A172 (cell line): Measurements from ENCODE around the gene SLC38A7. TPM values are rescaled to one million over a fixed set of nuclear protein-coding genes. Genes with fewer than 3 reads are reported as not detected.
"Not testable (repeated sequence)": the region's sequence is repeated elsewhere in the genome, so short reads cannot be mapped to it uniquely, and the experiment has no call there.

Experiments used
- DNase-seq: peaks from one replicate; pipeline ENCODE4 v3.0.0-alpha.2; 2015; ENCODE audit warnings: low spot score
- total RNA-seq: library from RNA; depleted of rRNA; stranded (reverse); fragments of >200 nt; shearing (Covaris generic); gene quantifications from 2 replicates; pipeline ENCODE4 v1.2.3, GENCODE V29; 2014; rRNA removed

Gene SLC38A7, protein sequence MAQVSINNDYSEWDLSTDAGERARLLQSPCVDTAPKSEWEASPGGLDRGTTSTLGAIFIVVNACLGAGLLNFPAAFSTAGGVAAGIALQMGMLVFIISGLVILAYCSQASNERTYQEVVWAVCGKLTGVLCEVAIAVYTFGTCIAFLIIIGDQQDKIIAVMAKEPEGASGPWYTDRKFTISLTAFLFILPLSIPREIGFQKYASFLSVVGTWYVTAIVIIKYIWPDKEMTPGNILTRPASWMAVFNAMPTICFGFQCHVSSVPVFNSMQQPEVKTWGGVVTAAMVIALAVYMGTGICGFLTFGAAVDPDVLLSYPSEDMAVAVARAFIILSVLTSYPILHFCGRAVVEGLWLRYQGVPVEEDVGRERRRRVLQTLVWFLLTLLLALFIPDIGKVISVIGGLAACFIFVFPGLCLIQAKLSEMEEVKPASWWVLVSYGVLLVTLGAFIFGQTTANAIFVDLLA
- total RNA-seq, result 20.3 and 20.5 TPM in 2 replicates

DNA sequence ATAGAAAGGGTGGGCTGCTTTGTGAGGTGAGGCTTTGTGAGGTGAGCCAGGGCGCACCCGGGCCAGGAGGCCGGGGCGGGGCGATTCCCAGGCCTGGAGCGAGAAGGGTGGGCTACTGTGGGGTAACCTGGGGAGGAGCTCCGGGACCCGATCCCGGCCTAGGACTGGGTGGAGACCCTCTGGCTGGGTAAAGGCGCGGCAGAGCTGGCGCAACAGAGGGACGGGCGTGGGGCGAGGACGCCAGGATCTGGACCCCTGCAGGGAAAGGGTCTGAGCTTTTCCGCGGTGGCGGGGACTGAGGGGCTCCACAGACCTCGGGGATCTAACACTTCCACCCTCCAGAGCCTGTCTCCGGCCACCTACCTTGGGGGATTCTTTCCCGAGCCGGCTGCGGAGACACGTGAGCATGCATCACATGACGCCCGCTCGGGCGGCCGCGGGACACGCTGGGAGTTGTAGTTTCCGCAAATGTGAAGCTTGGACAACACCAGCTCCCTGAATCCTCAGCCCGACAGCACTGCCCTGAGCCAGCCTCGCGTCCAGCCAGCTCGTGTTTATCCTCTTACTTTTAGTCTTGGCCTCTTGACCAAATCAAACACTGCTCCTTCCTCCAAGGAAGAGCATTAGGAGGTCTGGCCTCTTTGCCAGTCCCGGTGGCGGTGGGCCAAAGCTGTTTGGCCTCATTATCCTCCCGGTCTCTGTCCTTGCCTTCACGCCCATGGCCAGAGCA, at the start of gene SLC38A7:
SLC38A7 (minus strand) TSS at position 417 of the 730 bp plus-strand sequence. CDS start 4,644 bp downstream, outside the sequence.
- DNase-seq, result peak; percentile 69

DNA sequence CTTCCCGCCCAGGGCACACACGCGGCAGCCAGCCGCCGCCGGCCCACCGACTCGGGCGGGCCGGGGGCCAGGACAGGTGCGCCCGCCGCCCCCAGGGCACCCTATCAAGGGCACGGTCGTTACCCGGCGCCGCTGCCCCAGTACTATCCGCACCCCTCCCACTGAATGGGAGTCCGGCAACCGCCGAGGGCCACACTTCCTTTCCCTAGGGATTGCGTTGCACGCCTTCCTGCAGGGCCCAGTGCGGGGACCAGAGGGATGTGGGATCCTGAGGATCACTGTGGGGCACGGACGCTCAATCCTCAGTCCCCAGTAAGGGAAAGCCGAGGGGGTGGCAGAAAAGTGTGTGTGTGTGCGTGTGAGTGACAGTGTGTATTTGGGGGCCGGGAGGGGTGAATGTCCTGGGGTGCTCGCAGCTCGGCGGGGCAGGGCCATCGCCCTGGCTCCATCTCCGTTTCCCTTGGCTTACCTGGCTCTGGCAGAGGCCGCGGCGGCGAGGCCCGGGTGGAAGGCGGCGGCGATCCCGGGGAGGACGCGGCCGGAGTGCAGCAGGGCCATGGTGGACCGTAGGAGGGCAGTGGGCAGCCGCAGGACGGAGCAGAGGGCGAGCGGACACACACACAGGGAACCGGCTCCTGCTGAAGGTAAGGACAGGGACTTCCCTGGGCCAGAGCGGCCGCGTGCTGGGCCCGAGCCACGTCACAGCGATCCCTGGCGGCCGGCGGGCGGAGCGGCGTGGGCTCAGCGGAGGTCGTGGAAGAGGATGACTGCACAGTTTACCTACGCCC, 49.3 kb upstream of the SLC38A7 start, which contains the start of gene GOT2:
GOT2 (minus strand) TSS at position 646 of the 788 bp plus-strand sequence; CDS start at position 558, 88 bp downstream.
- peak; percentile 85 for DNase-seq

DNA sequence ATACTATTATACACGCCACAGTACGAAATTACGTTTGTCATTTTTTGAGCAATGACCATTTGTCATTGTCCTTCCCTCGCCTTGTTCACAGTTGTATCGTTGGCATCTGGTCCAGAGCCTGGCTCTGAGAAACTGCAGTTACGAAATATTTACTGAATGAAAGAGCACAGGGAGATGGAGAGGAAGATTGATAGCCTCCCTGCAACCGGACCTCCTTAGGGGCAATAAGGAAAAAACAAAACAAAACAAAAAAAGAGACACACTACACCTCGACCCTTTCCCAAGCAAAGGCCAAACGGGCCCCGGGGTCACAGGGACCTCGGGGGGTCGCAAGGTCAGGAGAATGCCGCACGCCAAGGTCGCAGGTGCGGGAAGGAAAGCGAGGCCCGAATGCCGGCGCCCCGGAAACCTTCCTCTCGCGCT, 48.7 kb upstream of the SLC38A7 start:
- DNase-seq, result no peak

DNA sequence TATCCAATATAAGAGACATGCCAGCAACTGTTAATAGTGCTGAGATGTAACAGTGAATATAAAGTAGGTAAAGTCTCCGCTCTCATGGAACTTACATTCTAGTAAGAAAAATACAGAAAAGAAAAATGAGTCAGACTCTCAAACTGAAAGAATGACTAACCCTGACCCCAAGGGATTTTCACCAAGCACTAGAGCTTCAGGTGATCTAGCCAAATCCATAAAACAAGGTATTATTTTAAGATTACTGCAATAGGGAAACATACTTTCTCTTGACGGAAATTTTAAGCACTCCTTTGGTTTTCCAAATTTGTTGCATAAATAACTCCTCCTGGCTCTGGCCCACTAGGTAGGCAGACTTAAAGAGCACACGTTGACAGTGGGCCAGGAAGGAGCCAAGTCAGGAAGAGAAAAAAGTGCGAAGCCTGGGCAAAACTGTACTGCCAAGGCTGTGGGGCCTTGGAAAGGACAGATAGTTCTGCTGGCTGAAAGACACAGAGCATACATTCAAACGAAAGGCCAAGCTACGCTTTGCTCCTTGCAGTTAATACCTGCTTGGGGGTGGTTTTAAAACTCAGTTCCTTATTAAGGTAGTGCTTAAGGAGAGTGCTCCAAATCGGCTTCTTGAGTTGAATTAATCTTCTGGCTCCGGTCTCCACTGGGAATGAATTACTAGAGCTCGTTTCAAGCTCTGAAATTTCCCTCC, 48.1 kb upstream of the SLC38A7 start:
- DNase-seq, result peak; percentile 46

DNA sequence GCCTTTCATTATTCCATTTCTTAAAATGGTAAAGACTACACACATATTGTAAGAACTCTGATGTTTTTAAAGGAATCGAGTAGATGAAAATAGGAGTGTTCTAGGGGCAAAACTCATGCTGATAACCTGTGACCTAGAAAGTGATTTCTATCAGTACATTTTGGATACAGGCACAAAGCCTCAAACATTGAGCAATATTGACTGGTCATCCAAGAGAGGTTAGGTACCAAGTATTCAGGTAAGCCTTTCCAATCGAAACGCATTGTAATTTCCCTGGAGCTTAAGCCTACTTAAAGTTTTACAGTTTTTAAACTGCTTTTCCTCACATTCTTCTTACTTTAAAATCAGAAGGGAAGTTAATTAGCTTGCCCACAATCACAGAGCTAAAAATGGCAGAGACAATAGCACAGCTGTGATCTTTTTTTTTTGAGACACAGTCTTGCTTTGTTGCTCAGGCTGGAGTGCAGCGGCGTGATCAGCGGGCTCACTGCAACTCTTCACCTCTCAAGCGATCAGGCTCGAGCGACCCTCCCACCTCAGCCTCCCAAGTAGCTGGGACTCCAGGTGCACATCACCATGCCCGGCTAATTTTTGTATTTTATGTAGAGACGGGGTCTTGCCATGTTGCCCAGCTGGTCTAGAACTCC, 46.3 kb upstream of the SLC38A7 start:
- DNase-seq, result no peak

DNA sequence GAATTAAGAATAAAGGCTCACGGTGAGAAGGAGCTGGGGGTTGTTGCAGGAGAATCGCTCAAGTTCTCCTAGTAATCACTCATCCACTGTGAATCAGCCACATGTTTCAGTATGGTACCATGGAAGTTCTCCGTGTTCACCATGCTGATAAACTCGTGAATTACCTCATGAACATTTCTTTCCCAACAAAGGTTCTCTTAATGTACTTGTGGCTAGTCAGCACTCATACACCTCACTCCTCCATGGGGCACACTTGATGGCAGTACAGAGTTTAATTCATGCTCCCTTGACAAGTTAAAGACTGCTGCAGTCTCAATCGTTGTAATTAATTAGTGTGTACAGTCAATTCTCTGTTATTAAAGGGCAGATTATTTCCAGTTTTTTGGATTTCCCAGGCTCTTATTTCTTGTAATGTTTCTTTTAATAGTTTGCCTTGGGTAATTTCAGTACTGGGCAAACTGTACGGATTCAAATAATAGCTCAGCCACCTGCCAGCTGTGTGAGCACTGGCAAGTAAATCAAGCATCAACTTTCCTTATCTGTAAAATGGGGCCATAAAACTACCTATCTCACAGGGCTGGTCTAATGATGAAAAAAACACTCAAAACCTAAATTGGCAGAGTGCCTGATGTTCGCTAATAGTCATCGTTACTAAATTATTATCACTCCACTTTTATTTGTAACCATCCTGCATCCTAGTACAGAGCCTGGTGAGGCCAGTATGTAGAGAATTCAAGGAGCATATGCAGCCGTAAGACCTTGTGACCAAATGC, 43.4 kb upstream of the SLC38A7 start:
- no peak for DNase-seq

DNA sequence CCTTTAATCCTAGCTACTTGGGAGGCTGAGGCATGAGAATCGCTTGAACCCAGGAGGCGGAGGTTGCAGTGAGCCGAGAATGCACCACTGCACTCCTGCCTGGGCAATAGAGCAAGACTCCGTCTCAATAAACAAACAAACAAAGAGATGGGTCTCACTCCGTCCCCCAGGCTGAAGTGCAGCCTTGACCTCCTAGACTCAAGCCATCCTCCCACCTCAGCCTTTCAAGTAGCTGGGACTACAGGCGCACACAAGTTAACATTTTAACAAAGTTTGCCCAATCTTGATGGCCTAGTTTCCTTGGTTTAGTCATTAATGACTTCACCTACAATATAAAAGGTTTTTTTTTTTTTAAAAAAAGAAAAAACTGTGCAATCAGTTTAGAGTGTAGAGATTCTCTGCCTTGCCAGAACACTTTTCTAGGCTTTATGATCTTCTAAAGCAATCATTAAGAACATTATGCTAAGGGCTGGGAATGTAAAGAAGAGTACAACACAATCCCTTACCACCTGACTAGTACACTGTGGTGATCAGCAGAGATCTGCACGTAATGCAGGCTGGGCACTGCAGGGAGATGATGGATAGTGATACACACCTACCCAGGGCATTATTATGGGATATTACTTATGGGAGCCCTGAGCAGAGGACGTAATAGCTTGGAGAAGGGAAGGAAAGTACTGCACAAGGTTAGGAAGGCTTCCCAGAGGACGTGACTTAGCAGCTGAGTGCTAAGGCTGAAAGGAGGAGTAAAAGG, 42.6 kb upstream of the SLC38A7 start:
- no peak for DNase-seq

DNA sequence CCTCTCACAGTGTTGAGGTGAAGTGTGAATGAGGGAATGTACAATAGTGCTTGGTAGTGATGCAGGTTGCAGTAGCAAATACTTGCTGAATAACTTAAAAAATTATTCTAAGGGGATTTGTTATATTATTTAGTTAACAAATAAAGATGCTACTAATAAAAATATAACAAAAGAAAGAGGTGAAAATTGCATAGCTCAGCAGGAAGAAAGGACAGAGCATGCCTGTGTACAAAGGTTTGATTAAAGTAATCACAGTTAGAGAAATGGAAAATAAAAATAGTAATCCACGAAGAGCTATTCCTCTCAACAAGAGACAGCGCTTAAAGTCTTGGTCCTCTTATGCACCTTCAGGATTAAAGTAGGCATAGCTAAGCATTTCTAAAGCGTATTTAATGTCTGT, 38.5 kb upstream of the SLC38A7 start:
- no peak for DNase-seq

DNA sequence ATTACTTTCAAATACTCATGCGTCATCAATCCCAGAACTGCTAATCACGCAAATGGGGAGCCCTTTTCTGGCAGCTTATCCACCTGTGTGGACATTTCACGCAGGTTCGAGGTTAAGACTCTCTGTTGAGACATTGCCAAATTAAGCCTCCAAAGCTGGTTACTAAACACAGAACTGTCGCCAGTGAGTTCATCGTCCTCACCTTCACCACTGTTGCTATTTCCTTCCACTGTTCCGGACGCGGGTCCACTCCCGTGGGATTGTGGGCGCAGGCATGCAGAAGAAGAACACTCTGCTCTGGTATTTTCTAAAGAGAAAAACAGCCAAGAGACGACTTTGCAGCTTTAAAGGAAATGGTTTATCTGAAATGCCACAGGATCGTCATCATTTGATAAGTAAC, 33.4 kb upstream of the SLC38A7 start:
- DNase-seq, result no peak

DNA sequence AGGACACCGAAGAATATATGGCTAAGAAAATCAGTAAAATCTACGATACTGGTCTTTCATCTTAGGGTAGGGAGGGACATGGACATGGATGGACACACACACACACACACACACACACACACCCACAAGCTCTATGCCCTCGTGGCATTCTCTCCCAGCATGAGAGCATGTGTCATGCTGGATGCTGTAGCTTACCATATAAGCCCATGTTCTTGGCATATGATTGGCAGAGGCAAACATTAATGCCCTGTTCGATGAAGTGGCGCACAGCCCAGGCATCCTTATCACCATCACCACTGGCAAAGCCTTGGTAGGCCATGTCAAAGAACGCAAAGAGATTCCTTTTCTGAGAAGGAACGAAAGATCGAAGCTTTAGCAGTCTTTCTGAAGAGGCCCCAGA, 31.9 kb upstream of the SLC38A7 start:
- no peak for DNase-seq

DNA sequence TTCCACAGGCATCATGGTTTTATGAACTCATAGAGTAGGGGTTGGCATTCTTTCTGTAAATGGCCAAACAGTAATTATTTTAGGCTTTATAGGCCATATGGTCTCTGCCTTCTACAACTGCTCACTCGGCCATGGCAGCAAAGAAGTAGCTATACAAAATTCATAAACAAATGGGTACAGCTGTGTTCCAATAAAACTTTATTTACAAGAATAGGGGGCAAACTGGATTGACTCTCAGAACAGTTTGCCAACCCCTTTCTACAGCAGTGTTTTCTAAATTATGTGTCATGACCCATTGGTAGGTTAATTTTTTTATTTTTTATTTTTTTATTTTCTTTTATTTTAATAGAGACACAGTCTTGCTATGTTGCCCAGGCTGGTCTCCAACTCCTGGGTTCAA, 29.2 kb upstream of the SLC38A7 start:
- DNase-seq, result no peak

DNA sequence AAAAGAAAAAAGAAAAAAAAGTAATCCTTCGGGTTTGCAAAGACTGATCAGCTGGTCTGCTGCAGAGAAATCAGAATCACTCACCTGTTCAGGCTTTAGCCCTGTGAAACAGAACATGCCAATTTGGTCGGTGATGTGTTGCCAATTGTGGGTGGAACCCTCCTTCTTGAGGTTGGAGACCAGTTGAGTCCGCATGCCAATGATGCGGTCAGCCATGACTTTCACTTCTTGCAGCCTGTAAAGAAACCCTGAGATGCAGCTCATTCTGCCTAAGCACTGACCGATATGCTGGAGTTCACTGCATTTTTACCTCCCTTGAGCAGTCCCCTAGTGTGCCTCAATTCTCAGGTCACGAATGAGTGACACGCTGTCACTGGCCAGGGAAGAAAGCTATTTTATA, 24.8 kb upstream of the SLC38A7 start:
- no peak for DNase-seq

DNA sequence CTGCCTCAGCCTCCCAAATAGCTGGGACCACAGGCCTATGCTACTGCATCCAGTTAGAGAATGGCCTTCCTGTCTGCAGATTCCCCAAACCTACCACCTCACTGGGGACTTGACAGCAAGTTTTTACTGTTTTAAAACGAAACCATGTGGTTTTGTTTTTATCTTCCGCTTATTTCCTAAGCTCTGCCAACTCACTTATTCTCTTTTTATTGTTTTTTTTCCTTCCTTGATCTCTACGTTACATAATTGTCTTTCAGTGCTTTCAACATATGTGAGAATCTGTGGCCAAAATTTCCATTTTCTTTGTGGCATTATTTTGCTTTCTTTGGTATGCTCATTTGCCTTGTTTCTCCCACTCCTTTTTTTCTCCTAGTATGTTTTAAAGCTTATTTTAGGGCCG, 14.6 kb upstream of the SLC38A7 start:
- DNase-seq, result no peak

DNA sequence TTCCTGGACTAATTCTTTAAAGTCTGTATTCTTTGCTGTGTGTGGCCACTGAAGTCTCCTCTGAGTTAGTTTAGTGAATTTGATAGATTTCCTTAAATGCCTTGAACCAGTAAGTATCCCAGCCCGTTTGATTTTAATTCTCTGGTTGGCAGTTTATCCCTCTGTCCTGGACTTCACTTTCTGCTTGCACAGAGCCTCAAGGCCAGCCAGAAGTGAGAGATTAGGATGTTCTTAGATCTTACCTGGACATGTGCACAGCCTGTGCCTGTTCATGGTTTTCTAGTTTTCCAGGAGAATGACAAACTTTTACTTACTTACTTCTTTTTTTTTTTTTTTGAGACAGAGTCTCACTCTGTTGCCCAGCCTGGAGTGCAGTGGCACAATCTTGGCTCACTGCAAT, 10.8 kb upstream of the SLC38A7 start:
- DNase-seq, result no peak

DNA sequence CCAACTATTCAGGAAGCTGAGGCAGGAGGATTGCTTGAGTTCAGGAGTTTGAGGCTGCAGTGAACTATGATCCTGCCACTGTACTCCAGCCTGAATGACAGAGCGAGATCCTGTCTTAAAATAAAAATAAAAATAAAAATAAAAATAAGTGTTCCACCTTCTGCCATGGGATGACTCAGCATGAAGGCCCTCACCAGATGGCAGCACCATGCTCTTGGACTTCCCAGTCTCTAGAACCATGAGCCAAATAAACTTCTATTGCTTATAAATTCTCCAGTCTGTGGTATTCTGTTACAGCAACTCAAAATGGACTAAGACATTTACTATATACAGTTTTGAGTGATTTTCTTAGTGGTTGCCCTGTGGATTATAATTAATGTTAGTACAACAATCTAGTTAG, 7.9 kb upstream of the SLC38A7 start:
- no peak for DNase-seq

DNA sequence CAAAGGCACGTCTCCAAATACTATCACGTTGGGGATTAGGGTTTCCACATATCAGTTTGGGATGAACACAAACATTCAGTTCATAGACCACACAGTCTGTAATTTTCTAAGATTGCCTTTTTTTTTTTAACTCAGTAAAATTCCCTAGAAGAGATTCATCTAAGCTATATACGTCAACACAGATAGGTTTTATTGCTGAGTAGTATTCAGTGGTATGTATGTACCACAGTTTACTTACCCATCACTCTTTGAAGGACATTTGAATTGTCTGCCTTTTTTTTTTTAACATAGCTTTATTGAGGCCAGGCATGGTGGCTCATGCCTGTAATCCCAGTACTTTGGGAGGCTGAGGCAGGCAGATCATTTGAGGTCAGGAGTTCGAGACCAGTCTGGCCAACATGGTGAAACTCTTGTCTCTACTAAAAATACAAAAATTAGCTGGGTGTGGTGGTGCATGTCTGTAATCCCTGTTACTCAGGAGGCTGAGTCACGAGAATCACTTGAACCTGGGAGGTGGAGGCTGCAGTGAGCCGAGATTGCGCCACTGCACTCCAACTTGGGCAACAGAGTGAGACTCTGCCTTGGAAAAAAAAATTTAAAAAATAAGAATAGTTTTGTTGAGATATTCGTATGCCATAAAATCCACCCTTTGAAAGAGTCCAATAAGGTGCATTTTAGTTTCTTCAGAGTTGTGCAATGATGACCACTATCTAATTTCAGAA, 2.6 kb upstream of the SLC38A7 start:
- DNase-seq, result not testable (repeated sequence)

DNA sequence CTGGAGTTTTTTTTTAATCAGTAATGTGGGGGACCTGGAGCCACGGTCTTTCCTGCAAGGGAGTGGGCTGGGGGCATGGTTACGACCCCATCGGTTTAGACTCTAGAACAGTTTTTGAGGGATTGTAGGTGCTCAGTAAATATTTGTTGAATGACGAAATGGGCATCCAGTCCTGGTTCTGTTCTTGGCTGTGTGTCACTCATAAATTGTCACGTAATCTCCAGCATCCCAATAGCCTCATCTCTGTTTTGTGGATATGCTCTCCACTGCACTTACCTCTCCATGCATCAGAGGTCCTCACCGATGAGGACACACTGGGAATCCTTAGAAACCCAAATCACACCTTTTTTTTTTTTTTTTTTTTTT, 497 bp upstream of the SLC38A7 start:
- DNase-seq, result no peak

DNA sequence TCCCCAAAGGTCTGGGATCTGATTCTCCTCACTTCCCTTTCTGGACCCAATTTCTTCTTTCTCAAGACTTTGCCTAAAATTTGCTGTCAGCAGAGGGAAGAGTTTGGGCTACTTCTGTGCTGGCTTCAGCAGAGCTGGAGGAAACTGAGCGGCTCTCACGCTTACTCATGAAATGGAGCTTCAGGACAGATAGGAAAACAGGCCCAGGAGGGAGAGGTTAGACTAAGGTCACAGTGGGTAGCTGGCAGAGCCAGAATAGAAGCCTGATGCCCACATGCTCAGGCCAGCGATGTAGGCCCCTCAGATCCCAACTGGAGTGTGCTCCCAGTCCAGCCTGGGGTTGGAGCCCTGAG, 593 bp downstream of the SLC38A7 start:
- DNase-seq, result no peak

DNA sequence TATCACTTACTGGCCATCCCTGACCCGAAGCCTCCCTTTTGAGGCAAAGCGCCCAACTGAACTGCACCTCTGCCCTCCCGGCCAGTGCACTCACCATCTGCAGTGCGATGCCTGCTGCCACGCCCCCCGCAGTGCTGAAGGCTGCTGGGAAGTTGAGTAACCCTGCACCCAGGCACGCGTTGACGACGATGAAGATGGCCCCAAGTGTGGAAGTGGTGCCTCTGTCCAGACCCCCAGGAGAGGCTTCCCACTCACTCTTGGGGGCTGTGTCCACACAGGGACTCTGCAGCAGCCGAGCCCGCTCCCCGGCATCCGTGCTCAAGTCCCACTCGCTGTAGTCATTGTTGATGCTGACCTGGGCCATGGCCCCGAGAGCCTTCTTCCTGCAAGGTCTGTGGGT, 4.8 kb downstream of the SLC38A7 start:
- DNase-seq, result no peak
